ENCODE measurements around the gene RNF130.

Gene RNF130

GRCh38 chr5:180084638-180085561 is 13.3 kb upstream of the RNF130 start:
- H3K4me3 ChIP-seq (ENCODE audit: control insufficient read depth, low read depth, low read length): no peak overlapping the region
- DNase-seq (ENCODE audit: low read depth): no peak
- TF ChIP-seq CTCF (conservative IDR thresholded peaks at IDR 0.05; ENCODE audit: control insufficient read depth, insufficient read depth, low read depth, low read length): no peak

- no peak overlapping the region for H3K4me3 ChIP-seq (ENCODE audit: control insufficient read depth, low read depth, low read length)
These were observed 12.0 kb upstream of the RNF130 start for GRCh38 chr5:180083529-180084060.

GRCh38 chr5:180082633-180083420 is 11.3 kb upstream of the RNF130 start:
- TF ChIP-seq CTCF (conservative IDR thresholded peaks at IDR 0.05; ENCODE audit: control insufficient read depth, insufficient read depth, low read depth, low read length): no peak
- no peak for DNase-seq (ENCODE audit: low read depth)
- no peak overlapping the region for H3K4me3 ChIP-seq (ENCODE audit: control insufficient read depth, low read depth, low read length)

More at GRCh38 chr5:180083529-180084060, 12.0 kb upstream of the RNF130 start:
- TF ChIP-seq CTCF (conservative IDR thresholded peaks at IDR 0.05; ENCODE audit: control insufficient read depth, insufficient read depth, low read depth, low read length): no peak
- no peak for DNase-seq (ENCODE audit: low read depth)

- TF ChIP-seq CTCF (conservative IDR thresholded peaks at IDR 0.05; ENCODE audit: control insufficient read depth, insufficient read depth, low read depth, low read length): no peak
- H3K4me3 ChIP-seq (ENCODE audit: control insufficient read depth, low read depth, low read length): no peak overlapping the region
- no peak for DNase-seq (ENCODE audit: low read depth)
These were observed 9.9 kb upstream of the RNF130 start for GRCh38 chr5:180081481-180081880.

GRCh38 chr5:180080486-180081280 is 9.1 kb upstream of the RNF130 start:
- DNase-seq (ENCODE audit: low read depth): no peak
- no peak overlapping the region for H3K4me3 ChIP-seq (ENCODE audit: control insufficient read depth, low read depth, low read length)
- TF ChIP-seq CTCF (conservative IDR thresholded peaks at IDR 0.05; ENCODE audit: control insufficient read depth, insufficient read depth, low read depth, low read length): no peak

Data from fibroblast of mammary gland (primary cell).